Fibroblast of lung (primary cell): ENCODE measurements around the gene JUNB.

Experiments
- CTCF ChIP-seq, 2 donors: IDR thresholded peaks in 1 of 2; conservative IDR thresholded peaks in 1 of 2; 1 replicate in 1 of 2; 2 replicates in 1 of 2; pipeline ENCODE4 v1.5.1; 2011 to 2012; ENCODE audit warnings: low read length in 2 of 2, control low read depth in 1 of 2, inconsistent platforms in 1 of 2, low read depth in 1 of 2, mild to moderate bottlenecking in 1 of 2
- EZH2 ChIP-seq: IDR thresholded peaks from 2 replicates; pipeline ENCODE4 v1.5.1; 2012; ENCODE audit warnings: low read length, control low read depth, mild to moderate bottlenecking; ENCODE audit errors: missing control alignments

- TF ChIP-seq CTCF (conservative IDR thresholded peaks at IDR 0.05 in 1 of 2, IDR thresholded peaks at IDR 0.05 in 1 of 2; ENCODE audit: low read depth in 1 of 2, low read length in 2 of 2): no peak
- no peak for TF ChIP-seq EZH2
Measured at GRCh38 chr19:12783849-12784393, 7.4 kb upstream of the JUNB start.
